Measurements from ENCODE around the gene ZNF865. TPM values are rescaled to one million over a fixed set of nuclear protein-coding genes. Genes with fewer than 3 reads are reported as not detected.

Gene ZNF865
- total and polyA plus RNA-seq, 7 donors: 11.1 to 40.4 (median 19.9) TPM

DNA sequence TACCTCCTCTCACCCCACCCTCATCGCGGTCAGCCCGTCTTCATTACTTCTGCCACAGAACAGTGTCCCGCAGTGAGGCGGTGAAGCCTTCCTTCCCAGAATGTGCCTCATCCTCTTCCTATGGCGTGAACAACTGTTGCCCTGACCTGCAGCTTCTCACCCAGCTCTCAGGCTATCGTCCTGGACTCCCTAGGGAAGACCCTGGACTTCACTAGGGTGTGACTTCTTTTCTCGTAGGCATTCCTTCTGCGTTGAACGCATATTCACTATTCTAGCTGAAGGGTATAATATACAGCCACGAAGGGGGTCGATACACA, 982 bp downstream of the ZNF865 start:
- H3K27me3 ChIP-seq (ENCODE audit: insufficient read depth in 3 of 3, low read length in 2 of 3): no peaks in the 10 kb centered on the region
- 18 to 27% (median 18%) methylated on average over 12 of the region's 12 CpGs for WGBS, 3 donors
- H3K4me3 ChIP-seq: peak overlapping the region; percentile 81
- no peaks in the 10 kb centered on the region for H3K9me3 ChIP-seq
- ATAC-seq: no peak
- H3K36me3 ChIP-seq (ENCODE audit: insufficient read depth in 1 of 2, low read depth in 1 of 2): peaks cover 3 to 24% of the 10 kb centered on the region in 2 donors
- no peak for DNase-seq
- peak overlapping the region; percentile 96 for H3K27ac ChIP-seq
- TF ChIP-seq, protein P1, sequence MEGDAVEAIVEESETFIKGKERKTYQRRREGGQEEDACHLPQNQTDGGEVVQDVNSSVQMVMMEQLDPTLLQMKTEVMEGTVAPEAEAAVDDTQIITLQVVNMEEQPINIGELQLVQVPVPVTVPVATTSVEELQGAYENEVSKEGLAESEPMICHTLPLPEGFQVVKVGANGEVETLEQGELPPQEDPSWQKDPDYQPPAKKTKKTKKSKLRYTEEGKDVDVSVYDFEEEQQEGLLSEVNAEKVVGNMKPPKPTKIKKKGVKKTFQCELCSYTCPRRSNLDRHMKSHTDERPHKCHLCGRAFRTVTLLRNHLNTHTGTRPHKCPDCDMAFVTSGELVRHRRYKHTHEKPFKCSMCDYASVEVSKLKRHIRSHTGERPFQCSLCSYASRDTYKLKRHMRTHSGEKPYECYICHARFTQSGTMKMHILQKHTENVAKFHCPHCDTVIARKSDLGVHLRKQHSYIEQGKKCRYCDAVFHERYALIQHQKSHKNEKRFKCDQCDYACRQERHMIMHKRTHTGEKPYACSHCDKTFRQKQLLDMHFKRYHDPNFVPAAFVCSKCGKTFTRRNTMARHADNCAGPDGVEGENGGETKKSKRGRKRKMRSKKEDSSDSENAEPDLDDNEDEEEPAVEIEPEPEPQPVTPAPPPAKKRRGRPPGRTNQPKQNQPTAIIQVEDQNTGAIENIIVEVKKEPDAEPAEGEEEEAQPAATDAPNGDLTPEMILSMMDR (IDR thresholded peaks at IDR 0.05): no peak
- peaks cover 37% of the 10 kb centered on the region for H3K4me1 ChIP-seq
- intact Hi-C loops (cut with DNase I): loop anchor here (1.0 to 5.0 kb wide), 2 partner anchors 89 to 94 kb away; no protein-coding TSS in a partner anchor

DNA sequence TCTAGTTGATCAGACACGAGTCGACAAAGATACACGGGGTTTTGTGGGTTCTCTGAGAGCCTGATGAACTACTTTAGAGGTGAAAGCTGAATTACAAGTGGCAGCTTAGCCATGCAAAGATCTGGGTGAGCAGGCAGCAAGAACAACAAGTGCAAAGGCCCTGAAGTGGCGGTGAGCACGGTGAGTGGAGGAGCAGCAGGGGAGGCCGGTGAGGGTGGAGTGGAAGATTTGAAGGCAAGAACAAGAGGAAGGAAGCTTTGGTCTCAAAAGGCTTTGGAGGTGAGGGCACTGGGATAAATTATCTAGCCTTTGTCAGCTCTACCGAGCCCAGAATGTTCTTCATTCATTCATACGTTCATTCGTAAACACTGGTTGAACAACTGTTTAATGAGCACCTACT, 1.4 kb downstream of the ZNF865 start:
- Histone ChIP-seq H3K27me3 (ENCODE audit: insufficient read depth in 3 of 3, low read length in 2 of 3) (no peaks in the 10 kb centered on the region), H3K9me3 (no peaks in the 10 kb centered on the region), H3K36me3 (ENCODE audit: insufficient read depth in 1 of 2, low read depth in 1 of 2) (peaks cover 3 to 24% of the 10 kb centered on the region in 2 donors), H3K27ac (peak overlapping the region; percentile 96), H3K4me3 (peak overlapping the region; percentile 81), H3K4me1 (peaks cover 41% of the 10 kb centered on the region)
- DNase-seq: no peak
- intact Hi-C loops (cut with DNase I): loop anchor here (1.0 to 5.0 kb wide), 2 partner anchors 90 to 95 kb away; no protein-coding TSS in a partner anchor
- no peak for ATAC-seq
- 67 to 69% (median 67%) methylated on average over 9 of the region's 9 CpGs for WGBS, 3 donors
- TF ChIP-seq, protein P1 (IDR thresholded peaks at IDR 0.05): no peak

DNA sequence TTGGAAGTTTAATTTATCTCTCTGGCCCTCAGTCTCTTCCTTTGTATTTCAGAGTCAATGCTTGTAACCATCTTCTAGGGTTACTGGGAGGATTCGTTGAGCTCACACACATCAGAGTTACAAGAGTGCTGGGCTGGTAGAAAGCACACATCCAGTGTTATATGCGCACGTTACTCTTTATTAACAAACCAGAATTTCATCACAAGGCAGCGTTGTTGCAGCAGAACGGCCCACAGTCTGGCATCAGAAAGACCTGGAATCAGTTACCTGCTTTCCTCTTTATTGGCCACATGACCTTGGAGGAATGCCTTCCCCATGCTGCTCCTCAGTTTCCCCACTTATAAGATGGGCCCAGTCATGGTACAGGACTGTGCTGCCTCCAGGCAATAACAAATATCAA, 3.9 kb downstream of the ZNF865 start:
- Histone ChIP-seq H3K4me1 (peaks cover 46% of the 10 kb centered on the region), H3K27ac (peak overlapping the region; percentile 9), H3K27me3 (ENCODE audit: insufficient read depth in 3 of 3, low read length in 2 of 3) (no peaks in the 10 kb centered on the region), H3K4me3 (no peak overlapping the region), H3K36me3 (ENCODE audit: insufficient read depth in 1 of 2, low read depth in 1 of 2) (peaks cover 3 to 25% of the 10 kb centered on the region in 2 donors), H3K9me3 (no peaks in the 10 kb centered on the region)
- no peak for DNase-seq
- no peak for ATAC-seq
- TF ChIP-seq, protein P1 (IDR thresholded peaks at IDR 0.05): no peak
- intact Hi-C loops (cut with DNase I): loop anchor here in 1 of 2 donors (5.0 kb wide), 1 partner anchor 97 kb away; no protein-coding TSS in a partner anchor
- WGBS, 3 donors: 78 to 81% (median 79%) methylated on average over 5 of the region's 5 CpGs

DNA sequence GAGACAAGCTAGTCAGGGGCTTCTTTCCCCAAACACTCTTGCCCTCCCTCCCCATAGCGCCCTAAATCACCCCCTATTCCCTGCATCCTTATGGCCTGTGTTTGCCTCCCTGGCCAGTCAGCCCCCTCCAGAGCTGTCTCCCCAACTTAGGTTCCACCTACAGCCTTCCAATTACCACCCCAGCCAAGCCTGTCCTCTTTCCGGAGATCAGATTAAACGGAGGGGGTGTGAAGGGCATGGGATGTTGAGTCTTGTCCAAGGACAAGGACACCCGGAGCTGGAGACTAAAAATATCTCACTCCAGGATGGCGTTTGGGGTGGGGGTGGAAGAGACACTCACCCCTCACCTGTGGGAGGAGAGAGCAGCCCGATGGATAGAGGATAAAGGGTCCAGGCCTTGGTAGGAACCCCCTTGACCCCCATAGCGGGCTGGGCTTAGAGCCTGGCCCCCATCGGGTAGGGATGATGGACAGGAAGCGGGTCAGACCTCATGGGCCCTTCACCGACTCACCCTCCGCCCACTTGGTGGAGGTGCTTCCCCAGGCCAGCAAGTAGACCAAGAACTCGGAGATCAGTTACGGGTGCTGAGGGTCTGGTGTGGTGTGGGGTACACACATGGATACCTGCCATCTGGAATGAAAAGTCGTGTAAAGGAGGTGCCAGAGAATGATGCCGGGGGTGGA, 6.0 kb downstream of the ZNF865 start:
- WGBS, 3 donors: 34 to 48% (median 36%) methylated on average over 15 of the region's 15 CpGs
- Histone ChIP-seq H3K4me3 (peak overlapping the region; percentile 20), H3K27me3 (ENCODE audit: insufficient read depth in 3 of 3, low read length in 2 of 3) (no peaks in the 10 kb centered on the region), H3K27ac (peak overlapping the region; percentile 71), H3K36me3 (ENCODE audit: insufficient read depth in 1 of 2, low read depth in 1 of 2) (peaks cover 9 to 44% of the 10 kb centered on the region in 2 donors), H3K9me3 (no peaks in the 10 kb centered on the region), H3K4me1 (peaks cover 40% of the 10 kb centered on the region)
- TF ChIP-seq, protein P1 (IDR thresholded peaks at IDR 0.05): no peak
- DNase-seq: peak in 1 of 2 donors; percentile 60
- intact Hi-C loops (cut with DNase I): no loop called here
- peak; percentile 76 to 90 (median 80) for ATAC-seq
